PFSK-1 (cell line): ENCODE measurements around the gene NOC3L.

ENCODE experiments used
- POLR2AphosphoS5 ChIP-seq: IDR thresholded peaks from 2 replicates; pipeline ENCODE4 v1.6.1; 2012; ENCODE audit warnings: low read depth, mild to moderate bottlenecking, control low read depth, low read length, moderate library complexity
- SIN3A ChIP-seq: IDR thresholded peaks from 2 replicates; pipeline ENCODE4 v1.6.1; 2012; ENCODE audit warnings: mild to moderate bottlenecking, low read length, moderate library complexity, borderline replicate concordance; ENCODE audit not compliant: insufficient read depth
- TF ChIP-seq, protein P1 (sequence below), 2 experiments: IDR thresholded peaks; 2 replicates each; pipeline versions ENCODE4 v1.6.1 to v1.8.0; 2011 to 2012; ENCODE audit warnings: low read depth in 2 of 2, low read length in 2 of 2, control low read depth in 1 of 2, inconsistent platforms in 1 of 2, mild to moderate bottlenecking in 1 of 2, moderate library complexity in 1 of 2; ENCODE audit not compliant: insufficient read depth in 1 of 2

DNA sequence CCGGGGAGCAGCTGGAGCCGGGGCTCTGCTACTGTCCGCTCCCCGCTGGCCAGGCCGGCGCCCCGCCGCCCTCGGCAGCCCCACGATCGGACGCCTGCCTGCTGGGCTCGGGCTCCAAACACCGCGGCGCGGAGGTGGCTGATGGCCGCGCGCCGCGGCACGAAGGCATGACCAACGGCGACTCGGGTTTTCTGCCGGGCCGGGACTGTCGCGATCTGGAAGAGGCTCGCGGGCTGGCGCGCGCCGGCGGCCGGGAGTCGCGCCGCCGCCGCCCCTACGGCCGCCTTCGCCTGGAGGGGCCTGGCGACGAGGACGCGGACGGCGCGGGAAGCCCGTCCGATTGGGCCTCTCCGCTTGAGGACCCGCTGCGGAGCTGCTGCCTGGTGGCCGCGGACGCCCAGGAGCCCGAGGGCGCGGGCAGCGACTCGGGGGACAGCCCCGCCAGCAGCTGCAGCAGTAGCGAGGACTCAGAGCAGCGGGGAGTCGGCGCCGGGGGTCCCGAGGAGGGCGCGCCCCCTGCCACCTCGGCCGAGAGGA lies 40.2 kb upstream of the NOC3L start:
- no peak for TF ChIP-seq SIN3A
- TF ChIP-seq, protein P1, sequence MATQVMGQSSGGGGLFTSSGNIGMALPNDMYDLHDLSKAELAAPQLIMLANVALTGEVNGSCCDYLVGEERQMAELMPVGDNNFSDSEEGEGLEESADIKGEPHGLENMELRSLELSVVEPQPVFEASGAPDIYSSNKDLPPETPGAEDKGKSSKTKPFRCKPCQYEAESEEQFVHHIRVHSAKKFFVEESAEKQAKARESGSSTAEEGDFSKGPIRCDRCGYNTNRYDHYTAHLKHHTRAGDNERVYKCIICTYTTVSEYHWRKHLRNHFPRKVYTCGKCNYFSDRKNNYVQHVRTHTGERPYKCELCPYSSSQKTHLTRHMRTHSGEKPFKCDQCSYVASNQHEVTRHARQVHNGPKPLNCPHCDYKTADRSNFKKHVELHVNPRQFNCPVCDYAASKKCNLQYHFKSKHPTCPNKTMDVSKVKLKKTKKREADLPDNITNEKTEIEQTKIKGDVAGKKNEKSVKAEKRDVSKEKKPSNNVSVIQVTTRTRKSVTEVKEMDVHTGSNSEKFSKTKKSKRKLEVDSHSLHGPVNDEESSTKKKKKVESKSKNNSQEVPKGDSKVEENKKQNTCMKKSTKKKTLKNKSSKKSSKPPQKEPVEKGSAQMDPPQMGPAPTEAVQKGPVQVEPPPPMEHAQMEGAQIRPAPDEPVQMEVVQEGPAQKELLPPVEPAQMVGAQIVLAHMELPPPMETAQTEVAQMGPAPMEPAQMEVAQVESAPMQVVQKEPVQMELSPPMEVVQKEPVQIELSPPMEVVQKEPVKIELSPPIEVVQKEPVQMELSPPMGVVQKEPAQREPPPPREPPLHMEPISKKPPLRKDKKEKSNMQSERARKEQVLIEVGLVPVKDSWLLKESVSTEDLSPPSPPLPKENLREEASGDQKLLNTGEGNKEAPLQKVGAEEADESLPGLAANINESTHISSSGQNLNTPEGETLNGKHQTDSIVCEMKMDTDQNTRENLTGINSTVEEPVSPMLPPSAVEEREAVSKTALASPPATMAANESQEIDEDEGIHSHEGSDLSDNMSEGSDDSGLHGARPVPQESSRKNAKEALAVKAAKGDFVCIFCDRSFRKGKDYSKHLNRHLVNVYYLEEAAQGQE (IDR thresholded peaks at IDR 0.05; ENCODE audit: insufficient read depth in 1 of 2, low read depth in 2 of 2, low read length in 2 of 2) = no peak
- TF ChIP-seq POLR2AphosphoS5 = no peak
